ENCODE measurements around the gene PDZD4. TPM values are rescaled to one million over a fixed set of nuclear protein-coding genes. Genes with fewer than 3 reads are reported as not detected.

The PDZD4 gene
- total and polyA plus RNA-seq, 9 of the 15 experiments (the other 6 are each of a cell fraction or from before 2014, with no cell fraction given), result 0.05 to 0.38 (median 0.07) TPM; not detected in 5

DNA sequence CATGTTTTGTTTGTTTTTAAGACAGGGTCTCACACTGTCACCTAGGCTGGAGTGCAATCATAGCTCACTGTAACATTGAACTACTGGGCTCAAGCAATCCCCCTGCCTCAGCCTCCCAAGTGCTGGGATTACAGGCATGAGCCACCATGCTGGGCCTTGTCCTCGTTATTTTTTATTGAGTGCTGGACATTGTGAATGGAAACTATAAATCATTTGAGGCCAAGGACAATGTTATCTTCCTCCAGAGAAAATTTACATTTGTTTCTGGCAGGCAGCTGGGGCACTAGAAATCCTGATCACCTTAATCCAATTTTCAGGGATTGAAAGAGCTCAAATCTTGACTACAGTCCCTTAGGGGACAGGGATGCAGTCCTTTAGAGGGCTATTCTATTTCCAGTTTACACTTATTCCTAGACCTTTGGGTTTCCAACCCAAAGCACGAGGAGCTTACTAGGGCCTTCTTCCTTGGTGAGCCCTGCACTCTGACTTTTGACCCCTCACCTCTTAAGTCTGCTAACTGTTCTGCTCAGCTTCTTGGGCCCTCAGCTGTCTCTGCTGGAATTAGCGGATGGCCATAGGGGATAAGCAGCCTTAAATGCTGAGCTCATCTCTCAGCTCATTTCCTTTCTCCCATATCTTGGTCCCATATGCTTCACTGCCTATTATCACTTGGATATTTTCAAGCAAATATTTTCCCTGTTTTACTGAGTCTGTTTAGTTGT is 23.0 kb upstream of the PDZD4 start (continued):
- no peak for TF ChIP-seq ZNF518B (CRISPR knock-in tag; IDR thresholded peaks at IDR 0.05)
- no peak for TF ChIP-seq ZKSCAN1 (IDR thresholded peaks at IDR 0.05; ENCODE audit: low read depth, low read length)
- TF ChIP-seq ZNF696 (CRISPR knock-in tag; conservative IDR thresholded peaks at IDR 0.05), result no peak
- TF ChIP-seq BRD4 (IDR thresholded peaks at IDR 0.05), result no peak
- no peak for TF ChIP-seq NKRF (IDR thresholded peaks at IDR 0.05; ENCODE audit: borderline replicate concordance)
- TF ChIP-seq, protein P1, sequence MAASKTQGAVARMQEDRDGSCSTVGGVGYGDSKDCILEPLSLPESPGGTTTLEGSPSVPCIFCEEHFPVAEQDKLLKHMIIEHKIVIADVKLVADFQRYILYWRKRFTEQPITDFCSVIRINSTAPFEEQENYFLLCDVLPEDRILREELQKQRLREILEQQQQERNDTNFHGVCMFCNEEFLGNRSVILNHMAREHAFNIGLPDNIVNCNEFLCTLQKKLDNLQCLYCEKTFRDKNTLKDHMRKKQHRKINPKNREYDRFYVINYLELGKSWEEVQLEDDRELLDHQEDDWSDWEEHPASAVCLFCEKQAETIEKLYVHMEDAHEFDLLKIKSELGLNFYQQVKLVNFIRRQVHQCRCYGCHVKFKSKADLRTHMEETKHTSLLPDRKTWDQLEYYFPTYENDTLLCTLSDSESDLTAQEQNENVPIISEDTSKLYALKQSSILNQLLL (CRISPR knock-in tag; IDR thresholded peaks at IDR 0.05; ENCODE audit: borderline replicate concordance), result no peak
- TF ChIP-seq E2F1 (CRISPR knock-in tag; IDR thresholded peaks at IDR 0.05), result no peak
- no peak for TF ChIP-seq ZNF75A (CRISPR knock-in tag; IDR thresholded peaks at IDR 0.05)
- no peak for TF ChIP-seq SMAD2 (IDR thresholded peaks at IDR 0.05; ENCODE audit: low read depth, low read length)
- TF ChIP-seq, protein P2, sequence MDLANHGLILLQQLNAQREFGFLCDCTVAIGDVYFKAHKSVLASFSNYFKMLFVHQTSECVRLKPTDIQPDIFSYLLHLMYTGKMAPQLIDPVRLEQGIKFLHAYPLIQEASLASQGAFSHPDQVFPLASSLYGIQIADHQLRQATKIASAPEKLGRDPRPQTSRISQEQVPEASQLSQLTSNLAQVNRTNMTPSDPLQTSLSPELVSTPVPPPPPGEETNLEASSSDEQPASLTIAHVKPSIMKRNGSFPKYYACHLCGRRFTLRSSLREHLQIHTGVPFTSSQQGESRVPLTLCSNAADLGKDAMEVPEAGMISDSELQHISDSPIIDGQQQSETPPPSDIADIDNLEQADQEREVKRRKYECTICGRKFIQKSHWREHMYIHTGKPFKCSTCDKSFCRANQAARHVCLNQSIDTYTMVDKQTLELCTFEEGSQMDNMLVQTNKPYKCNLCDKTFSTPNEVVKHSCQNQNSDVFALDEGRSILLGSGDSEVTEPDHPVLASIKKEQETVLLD (IDR thresholded peaks at IDR 0.05), result no peak
- no peak for TF ChIP-seq CSDE1 (IDR thresholded peaks at IDR 0.05)
- TF ChIP-seq CREBBP (IDR thresholded peaks at IDR 0.05; ENCODE audit: low read depth, low read length), result no peak
- TF ChIP-seq DMBX1 (CRISPR knock-in tag; IDR thresholded peaks at IDR 0.05; ENCODE audit: borderline replicate concordance), result peak; percentile 79
- TF ChIP-seq, protein P3, sequence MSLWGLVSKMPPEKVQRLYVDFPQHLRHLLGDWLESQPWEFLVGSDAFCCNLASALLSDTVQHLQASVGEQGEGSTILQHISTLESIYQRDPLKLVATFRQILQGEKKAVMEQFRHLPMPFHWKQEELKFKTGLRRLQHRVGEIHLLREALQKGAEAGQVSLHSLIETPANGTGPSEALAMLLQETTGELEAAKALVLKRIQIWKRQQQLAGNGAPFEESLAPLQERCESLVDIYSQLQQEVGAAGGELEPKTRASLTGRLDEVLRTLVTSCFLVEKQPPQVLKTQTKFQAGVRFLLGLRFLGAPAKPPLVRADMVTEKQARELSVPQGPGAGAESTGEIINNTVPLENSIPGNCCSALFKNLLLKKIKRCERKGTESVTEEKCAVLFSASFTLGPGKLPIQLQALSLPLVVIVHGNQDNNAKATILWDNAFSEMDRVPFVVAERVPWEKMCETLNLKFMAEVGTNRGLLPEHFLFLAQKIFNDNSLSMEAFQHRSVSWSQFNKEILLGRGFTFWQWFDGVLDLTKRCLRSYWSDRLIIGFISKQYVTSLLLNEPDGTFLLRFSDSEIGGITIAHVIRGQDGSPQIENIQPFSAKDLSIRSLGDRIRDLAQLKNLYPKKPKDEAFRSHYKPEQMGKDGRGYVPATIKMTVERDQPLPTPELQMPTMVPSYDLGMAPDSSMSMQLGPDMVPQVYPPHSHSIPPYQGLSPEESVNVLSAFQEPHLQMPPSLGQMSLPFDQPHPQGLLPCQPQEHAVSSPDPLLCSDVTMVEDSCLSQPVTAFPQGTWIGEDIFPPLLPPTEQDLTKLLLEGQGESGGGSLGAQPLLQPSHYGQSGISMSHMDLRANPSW (CRISPR knock-in tag; IDR thresholded peaks at IDR 0.05), result no peak
- no peak for TF ChIP-seq ZNF408 (CRISPR knock-in tag; IDR thresholded peaks at IDR 0.05; ENCODE audit: low read depth)

Measured in K562 (cell line).